Cardiac muscle cell (in vitro differentiated cells and primary cell): ENCODE data around the gene PRAMEF33. TPM values are rescaled to one million over a fixed set of nuclear protein-coding genes. Genes with fewer than 3 reads are reported as not detected.
"Not testable (repeated sequence)": the region's sequence is repeated elsewhere in the genome, so short reads cannot be mapped to it uniquely, and the experiment has no call there.

Experiments
- DNase-seq, 2 donors: peaks; one replicate each; pipeline versions ENCODE4 v3.0.0 to v3.0.0-alpha.2; 2010 to 2017; ENCODE audit warnings: low read depth in 1 of 2, low spot score in 1 of 2
- H3K27ac ChIP-seq: fragments of 200-600 bp; sonication (generic); 2 replicates; pipeline ENCODE4 v1.5.1; 2016
- H3K27me3 ChIP-seq: fragments of 200-600 bp; sonication (generic); 2 replicates; pipeline ENCODE4 v1.6.0; 2016; ENCODE audit warnings: control low read depth
- H3K36me3 ChIP-seq: fragments of 200-600 bp; sonication (generic); 2 replicates; pipeline ENCODE4 v1.5.1; 2016; ENCODE audit warnings: control low read depth
- H3K4me1 ChIP-seq: fragments of 200-600 bp; sonication (generic); 2 replicates; pipeline ENCODE4 v1.8.1; 2017; ENCODE audit warnings: low read depth, mild to moderate bottlenecking, mixed run types
- H3K4me3 ChIP-seq: fragments of 200-600 bp; sonication (generic); 2 replicates; pipeline ENCODE4 v1.5.1; 2016; ENCODE audit warnings: mild to moderate bottlenecking
- H3K9me3 ChIP-seq: fragments of 200-600 bp; sonication (generic); 2 replicates; pipeline ENCODE4 v1.5.1; 2017; ENCODE audit warnings: low read depth, mild to moderate bottlenecking, control low read depth
- polyA plus RNA-seq: library from polyadenylated mRNA; unstranded; fragments of >200 nt; fragmentation: Nextera tagmentation; extraction: Ambion mirVana; gene quantifications from 2 replicates; pipeline ENCODE4 v1.2.1, GENCODE V29; 2016
- total RNA-seq: library from RNA; depleted of rRNA; stranded (reverse); fragments of >200 nt; gene quantifications from 2 replicates; pipeline ENCODE4 v1.2.3, GENCODE V29; 2016

Gene PRAMEF33, protein sequence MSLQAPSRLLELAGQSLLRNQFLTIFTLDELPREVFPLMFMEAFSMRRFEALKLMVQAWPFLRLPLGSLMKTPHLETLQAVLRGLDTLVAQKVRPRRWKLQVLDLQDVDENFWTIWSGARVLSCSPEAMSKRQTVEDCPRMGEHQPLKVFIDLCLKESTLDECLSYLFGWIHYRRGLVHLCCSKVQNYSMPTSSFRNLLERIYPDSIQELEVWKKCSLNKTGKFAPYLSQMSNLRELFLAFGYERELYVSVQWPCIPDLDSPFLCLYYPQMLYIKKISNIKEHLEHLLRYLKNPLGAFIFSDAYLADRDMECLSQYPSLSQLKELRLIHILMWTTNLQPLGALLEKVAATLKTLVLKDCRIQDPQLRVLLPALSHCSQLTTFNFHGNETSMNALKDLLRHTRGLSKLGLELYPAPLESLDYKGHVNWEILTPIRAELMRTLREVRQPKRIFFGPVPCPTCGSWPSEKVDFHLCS
- not detected in 2 replicates for total RNA-seq
- polyA plus RNA-seq, result not detected in 2 replicates

- H3K4me3 ChIP-seq, H3K4me1 ChIP-seq, H3K36me3 ChIP-seq, DNase-seq, H3K9me3 ChIP-seq, H3K27ac ChIP-seq, H3K27me3 ChIP-seq: not testable (repeated sequence)
These were observed at the start of gene PRAMEF33 for GRCh38 chr1:13303239-13303638. Gene PRAMEF33, plus strand, starts transcription at chr1:13303539. Its CDS starts 2,416 bp downstream, at chr1:13305955.

- not testable (repeated sequence) for H3K36me3 ChIP-seq, H3K4me3 ChIP-seq, H3K9me3 ChIP-seq, H3K4me1 ChIP-seq, DNase-seq, H3K27ac ChIP-seq, H3K27me3 ChIP-seq
These were observed 49.4 kb upstream of the PRAMEF33 start, which contains the start of gene PRAMEF5 for GRCh38 chr1:13253898-13254297. Gene PRAMEF5, plus strand, starts transcription at chr1:13254198. Its CDS starts 5,071 bp downstream, at chr1:13259269.

DNA sequence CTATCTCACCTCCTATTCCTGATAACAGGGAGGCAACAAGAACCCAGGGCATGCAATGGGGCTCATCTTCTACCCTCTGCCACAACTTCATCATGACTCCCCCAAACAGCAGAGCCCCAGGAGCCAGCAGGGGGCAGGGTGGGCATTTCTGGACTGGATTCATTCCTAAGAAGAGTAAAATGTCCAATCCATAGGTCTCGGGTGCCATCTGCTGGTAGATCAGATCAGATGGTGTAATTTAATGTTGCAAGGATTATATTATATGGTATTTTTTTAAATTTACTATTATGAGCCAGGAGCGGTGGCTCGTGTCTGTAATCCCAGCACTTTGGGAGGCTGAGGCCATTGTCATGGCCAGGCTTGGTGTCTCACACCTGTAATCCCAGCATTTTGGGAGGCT, 38.2 kb upstream of the PRAMEF33 start:
- not testable (repeated sequence) for H3K9me3 ChIP-seq, H3K4me3 ChIP-seq, H3K4me1 ChIP-seq, DNase-seq, H3K27me3 ChIP-seq, H3K36me3 ChIP-seq, H3K27ac ChIP-seq

- not testable (repeated sequence) for H3K27me3 ChIP-seq, H3K4me1 ChIP-seq, H3K36me3 ChIP-seq, DNase-seq, H3K27ac ChIP-seq, H3K4me3 ChIP-seq, H3K9me3 ChIP-seq
These were observed 26.3 kb upstream of the PRAMEF33 start for GRCh38 chr1:13277016-13277415.

GRCh38 chr1:13279617-13280016, 23.7 kb upstream of the PRAMEF33 start:
- H3K4me3 ChIP-seq, H3K27me3 ChIP-seq, DNase-seq, H3K36me3 ChIP-seq, H3K4me1 ChIP-seq, H3K9me3 ChIP-seq, H3K27ac ChIP-seq: not testable (repeated sequence)

GRCh38 chr1:13285037-13285436, 18.3 kb upstream of the PRAMEF33 start, which contains the start of gene PRAMEF8:
Gene PRAMEF8, minus strand, starts transcription at chr1:13285137. Its CDS starts 1,046 bp downstream, at chr1:13284091.
- not testable (repeated sequence) for H3K4me3 ChIP-seq, H3K9me3 ChIP-seq, H3K36me3 ChIP-seq, H3K27ac ChIP-seq, H3K4me1 ChIP-seq, DNase-seq, H3K27me3 ChIP-seq

- not testable (repeated sequence) for H3K36me3 ChIP-seq, H3K4me3 ChIP-seq, H3K27ac ChIP-seq, H3K9me3 ChIP-seq, H3K27me3 ChIP-seq, H3K4me1 ChIP-seq, DNase-seq
These were observed 14.3 kb upstream of the PRAMEF33 start for GRCh38 chr1:13289030-13289429.

DNA sequence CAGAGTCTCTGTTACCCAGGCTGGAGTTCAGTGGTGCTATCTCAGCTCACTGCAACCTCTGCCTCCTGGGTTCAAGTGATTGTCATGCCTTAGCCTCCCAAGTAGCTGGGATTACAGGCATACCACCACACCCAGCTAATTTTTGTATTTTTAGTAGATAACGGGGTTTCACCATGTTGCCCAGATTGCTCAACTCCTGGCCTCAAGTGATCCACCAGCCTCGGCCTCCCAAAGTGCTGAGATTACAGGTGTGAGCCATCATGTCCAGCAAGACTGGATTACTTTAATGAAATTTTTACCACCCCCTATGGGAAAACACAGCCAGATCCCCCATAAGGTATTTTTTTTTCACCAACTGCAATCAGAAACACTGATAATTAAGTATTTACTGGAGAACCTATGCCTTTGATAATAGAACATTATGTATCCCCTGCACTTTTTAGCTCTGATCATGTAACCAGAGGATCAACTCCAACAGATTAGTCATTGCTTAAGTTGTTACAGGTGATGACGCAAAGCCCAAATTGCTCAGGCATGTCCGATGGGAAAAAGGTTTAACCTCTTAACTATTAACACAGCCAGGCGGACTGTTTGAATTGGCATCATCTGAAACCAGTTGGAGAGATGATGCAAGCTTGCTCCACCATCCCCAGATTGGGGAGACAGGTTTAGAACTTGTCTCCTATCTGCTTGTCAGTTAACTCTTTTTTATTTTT, 6.0 kb upstream of the PRAMEF33 start:
- DNase-seq, H3K9me3 ChIP-seq, H3K36me3 ChIP-seq, H3K27ac ChIP-seq, H3K27me3 ChIP-seq, H3K4me3 ChIP-seq, H3K4me1 ChIP-seq: not testable (repeated sequence)

- H3K4me3 ChIP-seq, H3K27ac ChIP-seq, DNase-seq, H3K27me3 ChIP-seq, H3K9me3 ChIP-seq, H3K36me3 ChIP-seq, H3K4me1 ChIP-seq: not testable (repeated sequence)
These were observed 4.6 kb upstream of the PRAMEF33 start for GRCh38 chr1:13298699-13299098.

DNA sequence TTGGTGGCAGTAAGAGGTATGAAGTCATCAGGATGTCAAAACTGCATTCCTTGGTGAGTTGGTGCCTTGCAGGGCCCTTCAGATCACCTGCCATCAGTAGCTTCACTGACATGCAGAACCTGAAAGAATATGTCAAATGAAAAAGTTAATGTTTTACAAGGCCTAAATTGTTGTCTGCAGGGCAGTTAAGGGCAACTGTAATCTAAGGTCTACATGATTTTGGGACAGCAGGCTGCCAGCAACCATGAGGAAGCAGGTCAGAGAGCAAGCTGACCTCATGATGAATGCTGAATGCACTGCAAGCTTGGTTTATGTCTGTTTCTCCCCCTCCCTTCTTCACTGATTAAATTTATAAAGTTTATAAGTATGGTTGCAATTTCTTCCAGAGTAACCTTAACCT, 1.1 kb upstream of the PRAMEF33 start:
- H3K4me1 ChIP-seq, DNase-seq, H3K4me3 ChIP-seq, H3K9me3 ChIP-seq, H3K27me3 ChIP-seq, H3K27ac ChIP-seq, H3K36me3 ChIP-seq: not testable (repeated sequence)

GRCh38 chr1:13315281-13315680, 11.9 kb downstream of the PRAMEF33 start, which contains the start of gene PRAMEF15:
Gene PRAMEF15, plus strand, starts transcription at chr1:13315581. Its CDS starts 2,827 bp downstream, at chr1:13318408.
- H3K9me3 ChIP-seq, result not testable (repeated sequence)

GRCh38 chr1:13342496-13342895, 39.2 kb downstream of the PRAMEF33 start:
- H3K4me3 ChIP-seq, H3K27me3 ChIP-seq, H3K27ac ChIP-seq, H3K4me1 ChIP-seq, H3K36me3 ChIP-seq, DNase-seq, H3K9me3 ChIP-seq: not testable (repeated sequence)

More at GRCh38 chr1:13315281-13315680, 11.9 kb downstream of the PRAMEF33 start, which contains the start of gene PRAMEF15:
- not testable (repeated sequence) for H3K27ac ChIP-seq, H3K36me3 ChIP-seq, H3K27me3 ChIP-seq, H3K4me3 ChIP-seq, H3K4me1 ChIP-seq, DNase-seq

DNA sequence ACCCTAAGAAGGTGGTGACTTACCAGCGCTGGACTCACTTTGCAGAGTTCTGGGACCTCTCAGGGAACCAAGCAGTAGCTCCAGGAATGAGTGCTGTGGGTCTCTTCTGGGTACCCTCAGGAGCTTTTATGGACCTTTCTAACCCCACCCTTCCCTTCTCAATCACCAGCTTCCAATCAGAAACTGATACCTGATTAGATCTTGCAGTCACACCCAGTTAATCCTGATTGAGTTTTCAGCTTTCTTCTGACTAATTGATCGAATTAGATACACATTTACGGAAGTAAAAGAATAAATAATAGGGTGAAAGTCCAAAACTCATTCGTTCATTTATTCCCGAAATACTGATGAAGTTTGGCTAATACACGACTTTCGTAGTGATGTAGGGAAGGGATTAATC, 43.7 kb downstream of the PRAMEF33 start, which contains the start of gene PRAMEF14:
PRAMEF14 (minus strand) TSS at position 101 of the 400 bp plus-strand sequence. CDS start 1,820 bp downstream, outside the sequence.
- not testable (repeated sequence) for H3K27ac ChIP-seq, H3K4me3 ChIP-seq, DNase-seq, H3K9me3 ChIP-seq, H3K4me1 ChIP-seq, H3K27me3 ChIP-seq, H3K36me3 ChIP-seq

DNA sequence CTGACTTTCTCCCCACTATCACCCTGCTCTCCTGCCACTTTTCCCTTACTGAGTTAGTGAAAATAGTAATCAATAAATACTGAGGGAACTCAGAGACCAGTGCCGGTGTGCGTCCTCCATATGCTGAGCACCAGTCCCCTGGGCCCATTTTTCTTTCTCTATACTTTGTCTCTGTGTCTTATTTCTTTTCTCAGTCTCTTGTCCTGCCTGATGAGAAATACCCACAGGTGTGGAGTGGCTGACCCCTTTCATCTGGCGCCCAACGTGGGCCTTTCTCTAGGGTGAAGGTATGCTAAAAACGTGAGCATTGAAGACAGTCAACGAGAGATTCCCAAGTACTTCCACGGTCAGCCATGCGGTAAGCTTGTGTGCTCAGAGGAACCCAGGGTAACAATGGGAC, 50.1 kb downstream of the PRAMEF33 start:
- not testable (repeated sequence) for H3K4me1 ChIP-seq, H3K4me3 ChIP-seq, DNase-seq, H3K36me3 ChIP-seq, H3K27me3 ChIP-seq, H3K27ac ChIP-seq, H3K9me3 ChIP-seq
